K562 (cell line): ENCODE results near the gene S100A6. TPM values are rescaled to one million over a fixed set of nuclear protein-coding genes. Genes with fewer than 3 reads are reported as not detected.
A peak's percentile ranks its signal among the peaks of the same experiment; 100 is the strongest.

Experiments used
- BCLAF1 ChIP-seq, 2 experiments: fragments of 450-650 bp in 1 of 2; IDR thresholded peaks; 2 replicates each; pipeline ENCODE4 v1.6.1; 2011 to 2017; ENCODE audit warnings: low read depth in 2 of 2, antibody characterized with exemption in 1 of 2, borderline replicate concordance in 1 of 2, low read length in 1 of 2, mild to moderate bottlenecking in 1 of 2, mixed read lengths in 1 of 2; ENCODE audit not compliant: control insufficient read depth in 1 of 2
- BDP1 ChIP-seq: IDR thresholded peaks from 3 replicates; pipeline ENCODE4 v1.6.1; 2011; ENCODE audit not compliant: insufficient read length, insufficient read depth
- BRD9 ChIP-seq: fragments of 450-650 bp; IDR thresholded peaks from 2 replicates; pipeline ENCODE4 v1.6.1; 2018; ENCODE audit warnings: low read depth; ENCODE audit not compliant: partially characterized antibody
- DDX20 ChIP-seq: fragments of 450-650 bp; IDR thresholded peaks from 2 replicates; pipeline ENCODE4 v1.6.1; 2016; ENCODE audit warnings: missing genetic modification characterization, low read depth, mild to moderate bottlenecking, missing compliant biosample characterization, moderate library complexity
- FOS ChIP-seq: IDR thresholded peaks from 3 replicates; pipeline ENCODE4 v1.6.1; 2011; ENCODE audit not compliant: insufficient read length; ENCODE audit errors: extremely low read depth
- FOXK2 ChIP-seq, 2 experiments: fragments of 450-650 bp; IDR thresholded peaks in 1 of 2; conservative IDR thresholded peaks in 1 of 2; 2 replicates each; pipeline ENCODE4 v1.6.1; 2016; ENCODE audit warnings: low read depth in 2 of 2, mild to moderate bottlenecking in 1 of 2
- GATAD2B ChIP-seq: fragments of 450-650 bp; IDR thresholded peaks from 2 replicates; pipeline ENCODE4 v1.6.1; 2017; ENCODE audit warnings: mild to moderate bottlenecking, borderline replicate concordance
- HEY1 ChIP-seq: fragments of 250-450 bp; sonication (Bioruptor Pico); IDR thresholded peaks from 2 replicates; pipeline ENCODE4 v1.5.0; 2020; ENCODE audit warnings: mild to moderate bottlenecking, moderate library complexity, borderline replicate concordance
- NONO ChIP-seq, 2 experiments: fragments of 200-400 bp in 1 of 2; fragments of 450-650 bp in 1 of 2; formaldehyde crosslinking in 1 of 2; IDR thresholded peaks; 2 replicates each; pipeline ENCODE4 v1.6.1; 2017; ENCODE audit warnings: low read depth in 2 of 2, mild to moderate bottlenecking in 2 of 2, moderate library complexity in 2 of 2, low read length in 1 of 2
- PRPF4 ChIP-seq: fragments of 200-400 bp; formaldehyde crosslinking; IDR thresholded peaks from one replicate; pipeline ENCODE4 v1.6.1; 2017; ENCODE audit warnings: low read length, low read depth, mild to moderate bottlenecking; ENCODE audit not compliant: insufficient read depth, poor library complexity, severe bottlenecking
- RUNX1 ChIP-seq: sonication (generic); IDR thresholded peaks from 2 replicates; pipeline ENCODE4 v1.6.1; 2016; ENCODE audit warnings: antibody characterized with exemption, low read depth
- SMARCA4 ChIP-seq: fragments of 450-650 bp; IDR thresholded peaks from 2 replicates; pipeline ENCODE4 v1.6.1; 2016
- SMARCA5 ChIP-seq: fragments of 450-650 bp; IDR thresholded peaks from 2 replicates; pipeline ENCODE4 v1.6.1; 2016
- ZNF24 ChIP-seq: fragments of 450-650 bp; IDR thresholded peaks from 2 replicates; pipeline ENCODE4 v1.6.1; 2016
- ZNF431 ChIP-seq: sonication (generic); formaldehyde crosslinking; IDR thresholded peaks from 2 replicates; pipeline ENCODE4 v1.8.0; 2022; ENCODE audit warnings: mild to moderate bottlenecking, missing genetic modification reagents
- ZNF589 ChIP-seq: fragments of 200-800 bp; sonication (Bioruptor generic); IDR thresholded peaks from 2 replicates; pipeline ENCODE4 v1.6.1; 2016; ENCODE audit warnings: low read depth, missing genetic modification characterization, missing compliant biosample characterization
- polyA plus RNA-seq, 8 experiments: library from polyadenylated mRNA; depleted of rRNA in 4 of 8; stranded (reverse) in 5 of 8; unstranded in 3 of 8; fragments of >200 nt; fragmentation: Nextera tagmentation in 2 of 8; fragmentation: Illumina TruSeq in 1 of 8; extraction: Ambion mirVana in 2 of 8; extraction: Trizol in 1 of 8; gene quantifications; 2 replicates each; pipeline versions ENCODE4 v1.2.1 to v1.2.3, GENCODE V29; 2011 to 2014; ENCODE audit warnings: inconsistent platforms in 1 of 8, missing spikeins in 1 of 8
- total RNA-seq, 7 experiments: library from RNA; depleted of rRNA in 6 of 7; stranded (reverse); fragments of >200 nt in 6 of 7; fragmentation: Illumina TruSeq in 2 of 7; extraction: Trizol in 2 of 7; gene quantifications; 2 replicates each; pipeline versions ENCODE4 v1.2.1 to v1.2.3, GENCODE V29; 2011 to 2021; ENCODE audit warnings: low replicate concordance in 1 of 7
- TF ChIP-seq, protein P1 (sequence below): sonication (generic); formaldehyde crosslinking; IDR thresholded peaks from 2 replicates; pipeline ENCODE4 v1.8.1; 2023; ENCODE audit warnings: mild to moderate bottlenecking, missing genetic modification reagents
- TF ChIP-seq, protein P2 (sequence below): fragments of 450-650 bp; IDR thresholded peaks from one replicate; pipeline ENCODE4 v1.6.1; 2018; ENCODE audit warnings: mild to moderate bottlenecking, moderate library complexity; ENCODE audit not compliant: partially characterized antibody
- TF ChIP-seq, protein P3 (sequence below): fragments of 150-350 bp; IDR thresholded peaks from 2 replicates; pipeline ENCODE4 v1.6.1; 2014; ENCODE audit warnings: low read depth, mild to moderate bottlenecking, low read length, borderline replicate concordance

S100A6 gene
- total and polyA plus RNA-seq, 9 of the 15 experiments (the other 6 are each of a cell fraction or from before 2014, with no cell fraction given), result 9.8 to 66.5 (median 23.2) TPM

DNA sequence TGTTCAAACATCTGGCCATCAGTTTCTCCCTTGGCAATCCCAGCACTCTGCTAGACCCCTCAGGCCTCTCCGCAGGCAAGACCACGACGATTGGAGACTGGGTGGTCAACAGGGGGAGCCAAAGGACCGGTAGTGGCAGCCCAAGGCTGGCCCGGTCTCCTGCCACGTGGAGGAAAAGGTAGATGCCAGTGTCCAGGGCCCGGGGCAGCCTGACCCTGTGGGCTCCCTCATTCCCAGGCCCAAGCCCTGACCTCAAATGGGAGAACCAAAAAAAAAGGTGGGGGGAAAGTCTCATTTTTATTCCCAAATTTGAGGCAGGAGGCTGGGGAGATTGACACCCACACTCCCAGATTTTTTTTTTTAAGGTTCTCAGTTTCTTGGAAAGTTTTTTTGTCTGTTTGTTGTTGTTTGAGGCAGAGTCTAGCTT is 24.8 kb downstream of the S100A6 start (continued):
- TF ChIP-seq BCLAF1 (IDR thresholded peaks at IDR 0.05; ENCODE audit: borderline replicate concordance in 1 of 2, control insufficient read depth in 1 of 2, low read depth in 2 of 2, low read length in 1 of 2) (no peak), FOS (no peak), SMARCA4 (no peak), DDX20 (tag) (no peak), NONO (IDR thresholded peaks at IDR 0.05; ENCODE audit: low read depth in 2 of 2, low read length in 1 of 2) (no peak), BDP1 (no peak), FOXK2 (conservative IDR thresholded peaks at IDR 0.05 in 1 of 2, IDR thresholded peaks at IDR 0.05 in 1 of 2; ENCODE audit: low read depth in 2 of 2) (no peak), RUNX1 (no peak), HEY1 (no peak), ZNF431 (CRISPR knock-in tag) (no peak), BRD9 (peak; percentile 89), ZNF589 (CRISPR knock-in tag) (no peak), SMARCA5 (no peak), PRPF4 (no peak), GATAD2B (no peak), ZNF24 (no peak)
- TF ChIP-seq, protein P1, sequence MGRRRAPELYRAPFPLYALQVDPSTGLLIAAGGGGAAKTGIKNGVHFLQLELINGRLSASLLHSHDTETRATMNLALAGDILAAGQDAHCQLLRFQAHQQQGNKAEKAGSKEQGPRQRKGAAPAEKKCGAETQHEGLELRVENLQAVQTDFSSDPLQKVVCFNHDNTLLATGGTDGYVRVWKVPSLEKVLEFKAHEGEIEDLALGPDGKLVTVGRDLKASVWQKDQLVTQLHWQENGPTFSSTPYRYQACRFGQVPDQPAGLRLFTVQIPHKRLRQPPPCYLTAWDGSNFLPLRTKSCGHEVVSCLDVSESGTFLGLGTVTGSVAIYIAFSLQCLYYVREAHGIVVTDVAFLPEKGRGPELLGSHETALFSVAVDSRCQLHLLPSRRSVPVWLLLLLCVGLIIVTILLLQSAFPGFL (CRISPR knock-in tag), result no peak
- TF ChIP-seq, protein P2, sequence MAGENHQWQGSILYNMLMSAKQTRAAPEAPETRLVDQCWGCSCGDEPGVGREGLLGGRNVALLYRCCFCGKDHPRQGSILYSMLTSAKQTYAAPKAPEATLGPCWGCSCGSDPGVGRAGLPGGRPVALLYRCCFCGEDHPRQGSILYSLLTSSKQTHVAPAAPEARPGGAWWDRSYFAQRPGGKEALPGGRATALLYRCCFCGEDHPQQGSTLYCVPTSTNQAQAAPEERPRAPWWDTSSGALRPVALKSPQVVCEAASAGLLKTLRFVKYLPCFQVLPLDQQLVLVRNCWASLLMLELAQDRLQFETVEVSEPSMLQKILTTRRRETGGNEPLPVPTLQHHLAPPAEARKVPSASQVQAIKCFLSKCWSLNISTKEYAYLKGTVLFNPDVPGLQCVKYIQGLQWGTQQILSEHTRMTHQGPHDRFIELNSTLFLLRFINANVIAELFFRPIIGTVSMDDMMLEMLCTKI, result no peak
- TF ChIP-seq, protein P3, sequence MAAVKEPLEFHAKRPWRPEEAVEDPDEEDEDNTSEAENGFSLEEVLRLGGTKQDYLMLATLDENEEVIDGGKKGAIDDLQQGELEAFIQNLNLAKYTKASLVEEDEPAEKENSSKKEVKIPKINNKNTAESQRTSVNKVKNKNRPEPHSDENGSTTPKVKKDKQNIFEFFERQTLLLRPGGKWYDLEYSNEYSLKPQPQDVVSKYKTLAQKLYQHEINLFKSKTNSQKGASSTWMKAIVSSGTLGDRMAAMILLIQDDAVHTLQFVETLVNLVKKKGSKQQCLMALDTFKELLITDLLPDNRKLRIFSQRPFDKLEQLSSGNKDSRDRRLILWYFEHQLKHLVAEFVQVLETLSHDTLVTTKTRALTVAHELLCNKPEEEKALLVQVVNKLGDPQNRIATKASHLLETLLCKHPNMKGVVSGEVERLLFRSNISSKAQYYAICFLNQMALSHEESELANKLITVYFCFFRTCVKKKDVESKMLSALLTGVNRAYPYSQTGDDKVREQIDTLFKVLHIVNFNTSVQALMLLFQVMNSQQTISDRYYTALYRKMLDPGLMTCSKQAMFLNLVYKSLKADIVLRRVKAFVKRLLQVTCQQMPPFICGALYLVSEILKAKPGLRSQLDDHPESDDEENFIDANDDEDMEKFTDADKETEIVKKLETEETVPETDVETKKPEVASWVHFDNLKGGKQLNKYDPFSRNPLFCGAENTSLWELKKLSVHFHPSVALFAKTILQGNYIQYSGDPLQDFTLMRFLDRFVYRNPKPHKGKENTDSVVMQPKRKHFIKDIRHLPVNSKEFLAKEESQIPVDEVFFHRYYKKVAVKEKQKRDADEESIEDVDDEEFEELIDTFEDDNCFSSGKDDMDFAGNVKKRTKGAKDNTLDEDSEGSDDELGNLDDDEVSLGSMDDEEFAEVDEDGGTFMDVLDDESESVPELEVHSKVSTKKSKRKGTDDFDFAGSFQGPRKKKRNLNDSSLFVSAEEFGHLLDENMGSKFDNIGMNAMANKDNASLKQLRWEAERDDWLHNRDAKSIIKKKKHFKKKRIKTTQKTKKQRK, result no peak
